IMR-90 (cell line): ENCODE data around the gene RARRES2. TPM values are rescaled to one million over a fixed set of nuclear protein-coding genes. Genes with fewer than 3 reads are reported as not detected.

Experiments used
- ATAC-seq: fragments of 200-7000 bp; cut with Tn5 transposase; 2 replicates; pipeline ENCODE4 v1.9.1; 2020; ENCODE audit warnings: low read depth, mild to moderate bottlenecking, moderate library complexity
- BruUV-seq: library from RNA; stranded (reverse); fragments of 400-500 nt; replicated peaks from 2 replicates; lab custom pipeline; 2021; lab: Mats Ljungman, UMichigan
- CTCF ChIA-PET: fragments of 300-600 bp; formaldehyde crosslinking; extraction: SDS; loops from one replicate; lab custom pipeline; 2021; ENCODE audit warnings: antibody characterized with exemption; lab: Yijun Ruan, JAX
- POLR2A ChIA-PET: fragments of 300-600 bp; sonication (Branson Sonifier 250); formaldehyde crosslinking; loops from one replicate; lab custom pipeline; 2022; ENCODE audit warnings: antibody characterized with exemption; ENCODE audit not compliant: unreplicated experiment; lab: Charles Lee
- DNase-seq: peaks from one replicate; pipeline ENCODE4 v3.0.0; 2013
- H2AFZ ChIP-seq: replicated peaks from 2 replicates; pipeline ENCODE3; 2013; ENCODE audit warnings: low read length, mild to moderate bottlenecking; ENCODE audit not compliant: poor library complexity
- H2AK5ac ChIP-seq: 2 replicates; pipeline ENCODE4 v1.6.1; 2013; ENCODE audit warnings: low read depth, low read length, inconsistent platforms
- H2AK9ac ChIP-seq: replicated peaks from 2 replicates; pipeline ENCODE3; 2013; ENCODE audit warnings: mild to moderate bottlenecking, low read depth, low read length, moderate library complexity; ENCODE audit not compliant: poor library complexity
- H2BK120ac ChIP-seq: 2 replicates; pipeline ENCODE4 v1.6.1; 2013; ENCODE audit warnings: low read depth, low read length, inconsistent platforms
- H2BK15ac ChIP-seq: 3 replicates; pipeline ENCODE4 v1.6.1; 2013; ENCODE audit warnings: low read depth, low read length, inconsistent platforms
- H2BK20ac ChIP-seq: 2 replicates; pipeline ENCODE4 v1.6.1; 2013; ENCODE audit warnings: low read depth, mild to moderate bottlenecking, inconsistent platforms, low read length, moderate library complexity
- H2BK5ac ChIP-seq: 2 replicates; pipeline ENCODE4 v1.6.1; 2013; ENCODE audit warnings: mild to moderate bottlenecking, low read depth, low read length, inconsistent platforms; ENCODE audit not compliant: poor library complexity, severe bottlenecking
- H3K14ac ChIP-seq: replicated peaks from 2 replicates; pipeline ENCODE4 v1.6.1; 2013; ENCODE audit warnings: low read depth, low read length, inconsistent platforms
- H3K18ac ChIP-seq: 2 replicates; pipeline ENCODE4 v1.6.1; 2013; ENCODE audit warnings: low read depth, low read length, control low read depth
- H3K23ac ChIP-seq: 2 replicates; pipeline ENCODE4 v1.6.1; 2013; ENCODE audit warnings: low read depth, low read length, inconsistent platforms
- H3K27ac ChIP-seq: 2 replicates; pipeline ENCODE4 v1.5.1; 2013; ENCODE audit warnings: mild to moderate bottlenecking, control low read depth, low read length; ENCODE audit not compliant: insufficient read depth
- H3K27me3 ChIP-seq: 2 replicates; pipeline ENCODE4 v1.6.1; 2013; ENCODE audit warnings: low read length; ENCODE audit not compliant: control insufficient read depth, insufficient read depth
- H3K36me3 ChIP-seq: 2 replicates; pipeline ENCODE4 v1.6.1; 2013; ENCODE audit warnings: low read length, mixed read lengths; ENCODE audit not compliant: control insufficient read depth, insufficient read depth
- H3K4ac ChIP-seq: 2 replicates; pipeline ENCODE4 v1.6.1; 2013; ENCODE audit warnings: low read depth, low read length, inconsistent platforms
- H3K4me1 ChIP-seq: 2 replicates; pipeline ENCODE4 v1.6.1; 2013; ENCODE audit warnings: low read length, mixed read lengths; ENCODE audit not compliant: control insufficient read depth, insufficient read depth
- H3K4me2 ChIP-seq: 2 replicates; pipeline ENCODE4 v1.6.1; 2013; ENCODE audit warnings: low read depth, mild to moderate bottlenecking, control low read depth, low read length, moderate library complexity
- H3K4me3 ChIP-seq: 2 replicates; pipeline ENCODE4 v1.5.1; 2013; ENCODE audit warnings: low read depth, mild to moderate bottlenecking, control low read depth, low read length, moderate library complexity; ENCODE audit not compliant: insufficient read depth
- H3K56ac ChIP-seq: 2 replicates; pipeline ENCODE4 v1.6.1; 2013; ENCODE audit warnings: low read length, inconsistent platforms; ENCODE audit not compliant: insufficient read depth; ENCODE audit errors: extremely low read depth
- H3K79me1 ChIP-seq, 2 experiments: 2 replicates each; pipeline ENCODE4 v1.6.1; 2013; ENCODE audit warnings: low read length in 2 of 2, inconsistent platforms in 1 of 2, low read depth in 1 of 2
- H3K9ac ChIP-seq: 2 replicates; pipeline ENCODE4 v1.6.1; 2013; ENCODE audit warnings: low read depth, low read length, control low read depth
- H3K9me1 ChIP-seq: 2 replicates; pipeline ENCODE4 v1.6.1; 2013; ENCODE audit warnings: low read length, inconsistent platforms; ENCODE audit not compliant: insufficient read depth
- H3K9me3 ChIP-seq: 2 replicates; pipeline ENCODE4 v1.6.1; 2013; ENCODE audit warnings: low read length; ENCODE audit not compliant: control insufficient read depth, insufficient read depth
- H4K20me1 ChIP-seq: 2 replicates; pipeline ENCODE4 v1.6.1; 2013; ENCODE audit warnings: low read length, inconsistent platforms; ENCODE audit not compliant: insufficient read depth
- H4K5ac ChIP-seq: 2 replicates; pipeline ENCODE4 v1.6.1; 2013; ENCODE audit warnings: mild to moderate bottlenecking, low read depth, low read length, control low read depth
- H4K8ac ChIP-seq, 2 experiments: 2 replicates each; pipeline ENCODE4 v1.6.1; 2013; ENCODE audit warnings: low read depth in 2 of 2, low read length in 2 of 2, control low read depth in 1 of 2, inconsistent platforms in 1 of 2
- H4K91ac ChIP-seq: 2 replicates; pipeline ENCODE4 v1.6.1; 2013; ENCODE audit warnings: low read depth, low read length, inconsistent platforms; ENCODE audit not compliant: insufficient read depth
- MAZ ChIP-seq: IDR thresholded peaks from 2 replicates; pipeline ENCODE4 v1.6.1; 2012; ENCODE audit warnings: low read depth, mild to moderate bottlenecking, low read length, improper control_type of control experiment, moderate library complexity, borderline replicate concordance
- WGBS, 2 experiments: methylation state at CpG; one replicate each; pipeline versions ENCODE4 v1.1.5 to v1.1.7; 2013; ENCODE audit warnings: missing lambda C conversion rate in 2 of 2; ENCODE audit not compliant: insufficient read length in 1 of 2; ENCODE audit errors: extremely low coverage in 2 of 2; 5-methylcytosine and 5-hydroxymethylcytosine counted together
- dilution Hi-C: fragments of 300-500 bp; cut with HindIII; formaldehyde crosslinking; loops from one replicate; pipeline ENCODE4 v1.14.3; 2018; ENCODE audit warnings: low sequenced_read_pairs; ENCODE audit not compliant: unreplicated experiment
- in situ Hi-C: fragments of 300-500 bp; cut with MboI; formaldehyde crosslinking; loops from 3 replicates; pipeline ENCODE4 v1.14.3; 2019; ENCODE audit warnings: low sequenced_read_pairs, inconsistent platforms, mixed read lengths
- intact Hi-C: fragments of 100-400 bp; cut with micrococcal nuclease; formaldehyde crosslinking; loops from 2 replicates; pipeline ENCODE4 v1.10.0; 2022
- polyA plus RNA-seq, 3 experiments: library from polyadenylated mRNA; depleted of rRNA; stranded (reverse); fragments of >200 nt; gene quantifications; 2 replicates each; pipeline ENCODE4 v1.2.3, GENCODE V29; 2012; ENCODE audit warnings: low replicate concordance in 1 of 3
- total RNA-seq: library from RNA; depleted of rRNA; stranded (reverse); fragments of >200 nt; gene quantifications from 2 replicates; pipeline ENCODE4 v1.2.3, GENCODE V29; 2012

Gene RARRES2
- total and polyA plus RNA-seq, 2 of the 4 experiments (the other 2 are of a cell fraction) = 1.6 TPM; not detected in 1

GRCh38 chr7:150361807-150362621 lies 20.6 kb upstream of the RARRES2 start:
- Histone ChIP-seq H2AFZ (no peak overlapping the region), H3K23ac (no peak overlapping the region), H2BK120ac (no peak overlapping the region), H4K5ac (no peak overlapping the region; the same call in 1 of the 2 replicates), H3K36me3 (no peaks in the 10 kb centered on the region), H4K8ac (no peak overlapping the region), H3K79me1 (no peaks in the 10 kb centered on the region), H4K20me1 (no peaks in the 10 kb centered on the region), H3K18ac (no peak overlapping the region), H2BK15ac (no peak overlapping the region), H3K4me1 (no peaks in the 10 kb centered on the region), H2AK9ac (no peak overlapping the region), H3K4me3 (no peak overlapping the region), H2AK5ac (no peak overlapping the region), H3K14ac (no peak overlapping the region), H3K27me3 (peaks cover 2% of the 10 kb centered on the region; the same call in 1 of the 2 replicates), H4K91ac (no peak overlapping the region), H3K9me3 (no peaks in the 10 kb centered on the region), H2BK20ac (no peak overlapping the region), H3K9me1 (no peaks in the 10 kb centered on the region; the same call in 1 of the 2 replicates), H3K9ac (no peak overlapping the region), H3K4me2 (no peak overlapping the region), H3K56ac (no peak overlapping the region), H3K4ac (no peak overlapping the region), H3K27ac (no peak overlapping the region), H2BK5ac (no peak overlapping the region)
- no peak for TF ChIP-seq MAZ
- WGBS, 2 experiments = 84% methylated on average over 4 of the region's 18 CpGs; no CpG with 5 or more reads in 1 of the 2 experiments
- intact Hi-C loops (no loop called here), in situ Hi-C loops (no loop called here), dilution Hi-C loops (no loop called here)
- ChIA-PET CTCF (interaction anchor here (0.6 kb wide), 1 partner anchor 30 kb away, joined by 3 read pairs; no protein-coding TSS in a partner anchor), POLR2A (no interaction called here)
- ATAC-seq (no peak), DNase-seq (no peak)
- no TSS peak for BruUV-seq
